Activated naive CD8-positive, alpha-beta T cell (primary cell): ENCODE data around the gene SCIN.

Experiments
- H3K27ac Mint-ChIP-seq: one replicate; pipeline ENCODE4 v1.8.0; 2021; ENCODE audit warnings: mixed read lengths
- H3K27me3 Mint-ChIP-seq: one replicate; pipeline ENCODE4 v1.8.0; 2021; ENCODE audit warnings: mixed read lengths
- H3K36me3 Mint-ChIP-seq: one replicate; pipeline ENCODE4 v1.8.0; 2021; ENCODE audit warnings: mixed read lengths
- H3K4me1 Mint-ChIP-seq: one replicate; pipeline ENCODE4 v1.8.0; 2021; ENCODE audit warnings: low read depth, mixed read lengths
- H3K4me3 Mint-ChIP-seq: one replicate; pipeline ENCODE4 v1.8.0; 2021; ENCODE audit warnings: mild to moderate bottlenecking, mixed read lengths
- H3K9me3 Mint-ChIP-seq: one replicate; pipeline ENCODE4 v1.8.0; 2021; ENCODE audit warnings: low read depth, mixed read lengths

SCIN gene

GRCh38 chr7:12620371-12620770, 49.9 kb downstream of the SCIN start:
- no peak overlapping the region for H3K4me3 Mint-ChIP-seq
- no peak overlapping the region for H3K27ac Mint-ChIP-seq
- no peaks in the 10 kb centered on the region for H3K9me3 Mint-ChIP-seq
- no peaks in the 10 kb centered on the region for H3K36me3 Mint-ChIP-seq
- H3K4me1 Mint-ChIP-seq, result no peaks in the 10 kb centered on the region
- H3K27me3 Mint-ChIP-seq, result no peaks in the 10 kb centered on the region

GRCh38 chr7:12623223-12623622, 52.7 kb downstream of the SCIN start:
- H3K36me3 Mint-ChIP-seq, result no peaks in the 10 kb centered on the region
- H3K27ac Mint-ChIP-seq, result no peak overlapping the region
- no peaks in the 10 kb centered on the region for H3K4me1 Mint-ChIP-seq
- no peak overlapping the region for H3K4me3 Mint-ChIP-seq
- H3K27me3 Mint-ChIP-seq, result peaks cover 9% of the 10 kb centered on the region
- no peaks in the 10 kb centered on the region for H3K9me3 Mint-ChIP-seq

GRCh38 chr7:12623885-12624498, 53.5 kb downstream of the SCIN start:
- peaks cover 10% of the 10 kb centered on the region for H3K27me3 Mint-ChIP-seq
- H3K4me1 Mint-ChIP-seq, result no peaks in the 10 kb centered on the region
- no peaks in the 10 kb centered on the region for H3K9me3 Mint-ChIP-seq
- no peaks in the 10 kb centered on the region for H3K36me3 Mint-ChIP-seq
- H3K27ac Mint-ChIP-seq, result no peak overlapping the region
- no peak overlapping the region for H3K4me3 Mint-ChIP-seq

- Mint-ChIP-seq H3K4me1 (no peaks in the 10 kb centered on the region), H3K4me3 (no peak overlapping the region), H3K9me3 (no peaks in the 10 kb centered on the region), H3K27me3 (peaks cover 16% of the 10 kb centered on the region), H3K36me3 (no peaks in the 10 kb centered on the region), H3K27ac (no peak overlapping the region)
These were observed 55.3 kb downstream of the SCIN start for GRCh38 chr7:12625836-12626235.

GRCh38 chr7:12629816-12630512, 59.4 kb downstream of the SCIN start:
- H3K4me3 Mint-ChIP-seq, result no peak overlapping the region
- no peaks in the 10 kb centered on the region for H3K9me3 Mint-ChIP-seq
- no peak overlapping the region for H3K27ac Mint-ChIP-seq
- H3K4me1 Mint-ChIP-seq, result peaks cover 3% of the 10 kb centered on the region
- H3K36me3 Mint-ChIP-seq, result no peaks in the 10 kb centered on the region
- H3K27me3 Mint-ChIP-seq, result peaks cover 19% of the 10 kb centered on the region

GRCh38 chr7:12630513-12630819, 59.9 kb downstream of the SCIN start:
- Mint-ChIP-seq H3K9me3 (no peaks in the 10 kb centered on the region), H3K4me1 (peaks cover 3% of the 10 kb centered on the region), H3K36me3 (no peaks in the 10 kb centered on the region), H3K27me3 (peaks cover 19% of the 10 kb centered on the region), H3K27ac (no peak overlapping the region), H3K4me3 (no peak overlapping the region)

GRCh38 chr7:12633582-12633981, 63.1 kb downstream of the SCIN start:
- no peaks in the 10 kb centered on the region for H3K9me3 Mint-ChIP-seq
- peaks cover 10% of the 10 kb centered on the region for H3K27me3 Mint-ChIP-seq
- H3K4me3 Mint-ChIP-seq, result no peak overlapping the region
- no peaks in the 10 kb centered on the region for H3K36me3 Mint-ChIP-seq
- peaks cover 18% of the 10 kb centered on the region for H3K4me1 Mint-ChIP-seq
- H3K27ac Mint-ChIP-seq, result no peak overlapping the region

GRCh38 chr7:12635830-12636229, 65.3 kb downstream of the SCIN start:
- Mint-ChIP-seq H3K27ac (no peak overlapping the region), H3K27me3 (peaks cover 3% of the 10 kb centered on the region)

GRCh38 chr7:12637328-12637727, 66.8 kb downstream of the SCIN start:
- no peak overlapping the region for H3K27ac Mint-ChIP-seq
- H3K27me3 Mint-ChIP-seq, result no peaks in the 10 kb centered on the region
- H3K36me3 Mint-ChIP-seq, result no peaks in the 10 kb centered on the region
- H3K9me3 Mint-ChIP-seq, result no peaks in the 10 kb centered on the region
- H3K4me1 Mint-ChIP-seq, result peaks cover 20% of the 10 kb centered on the region
- H3K4me3 Mint-ChIP-seq, result no peak overlapping the region

More at GRCh38 chr7:12635830-12636229, 65.3 kb downstream of the SCIN start:
- peak overlapping the region; percentile 56 for H3K4me3 Mint-ChIP-seq
- no peaks in the 10 kb centered on the region for H3K36me3 Mint-ChIP-seq
- H3K9me3 Mint-ChIP-seq, result no peaks in the 10 kb centered on the region
- H3K4me1 Mint-ChIP-seq, result peaks cover 20% of the 10 kb centered on the region

GRCh38 chr7:12637819-12638592, 67.5 kb downstream of the SCIN start:
- Mint-ChIP-seq H3K4me3 (no peak overlapping the region), H3K4me1 (peaks cover 20% of the 10 kb centered on the region), H3K36me3 (no peaks in the 10 kb centered on the region), H3K9me3 (no peaks in the 10 kb centered on the region), H3K27me3 (no peaks in the 10 kb centered on the region), H3K27ac (no peak overlapping the region)

GRCh38 chr7:12638851-12639456, 68.4 kb downstream of the SCIN start:
- Mint-ChIP-seq H3K27ac (no peak overlapping the region), H3K36me3 (no peaks in the 10 kb centered on the region), H3K4me3 (no peak overlapping the region), H3K27me3 (no peaks in the 10 kb centered on the region), H3K9me3 (no peaks in the 10 kb centered on the region), H3K4me1 (peaks cover 17% of the 10 kb centered on the region)

GRCh38 chr7:12640299-12641096, 70.0 kb downstream of the SCIN start:
- Mint-ChIP-seq H3K4me1 (peaks cover 17% of the 10 kb centered on the region), H3K36me3 (no peaks in the 10 kb centered on the region), H3K27ac (no peak overlapping the region), H3K27me3 (no peaks in the 10 kb centered on the region), H3K4me3 (no peak overlapping the region), H3K9me3 (no peaks in the 10 kb centered on the region)

- Mint-ChIP-seq H3K4me3 (no peak overlapping the region), H3K4me1 (peaks cover 10% of the 10 kb centered on the region), H3K27ac (no peak overlapping the region), H3K27me3 (no peaks in the 10 kb centered on the region), H3K9me3 (no peaks in the 10 kb centered on the region), H3K36me3 (no peaks in the 10 kb centered on the region)
These were observed 70.7 kb downstream of the SCIN start for GRCh38 chr7:12641196-12641595.

GRCh38 chr7:12642508-12642907, 72.0 kb downstream of the SCIN start:
- no peaks in the 10 kb centered on the region for H3K27me3 Mint-ChIP-seq
- no peak overlapping the region for H3K4me3 Mint-ChIP-seq
- H3K36me3 Mint-ChIP-seq, result no peaks in the 10 kb centered on the region
- peaks cover 7% of the 10 kb centered on the region for H3K4me1 Mint-ChIP-seq
- no peak overlapping the region for H3K27ac Mint-ChIP-seq
- no peaks in the 10 kb centered on the region for H3K9me3 Mint-ChIP-seq
